CD4-positive, alpha-beta T cell treated with Interleukin-2 at 100 ng/mL for 4 hours (primary cell): ENCODE results near the gene ORM2.

Experiments
- DNase-seq: peaks from one replicate; pipeline ENCODE4 v3.0.0-alpha.2; 2020; ENCODE audit warnings: low spot score

The ORM2 gene

GRCh38 chr9:114371343-114371944 is 41.8 kb downstream of the ORM2 start:
- no peak for DNase-seq

GRCh38 chr9:114371973-114372917 is 42.6 kb downstream of the ORM2 start:
- peak; percentile 61 for DNase-seq

DNA sequence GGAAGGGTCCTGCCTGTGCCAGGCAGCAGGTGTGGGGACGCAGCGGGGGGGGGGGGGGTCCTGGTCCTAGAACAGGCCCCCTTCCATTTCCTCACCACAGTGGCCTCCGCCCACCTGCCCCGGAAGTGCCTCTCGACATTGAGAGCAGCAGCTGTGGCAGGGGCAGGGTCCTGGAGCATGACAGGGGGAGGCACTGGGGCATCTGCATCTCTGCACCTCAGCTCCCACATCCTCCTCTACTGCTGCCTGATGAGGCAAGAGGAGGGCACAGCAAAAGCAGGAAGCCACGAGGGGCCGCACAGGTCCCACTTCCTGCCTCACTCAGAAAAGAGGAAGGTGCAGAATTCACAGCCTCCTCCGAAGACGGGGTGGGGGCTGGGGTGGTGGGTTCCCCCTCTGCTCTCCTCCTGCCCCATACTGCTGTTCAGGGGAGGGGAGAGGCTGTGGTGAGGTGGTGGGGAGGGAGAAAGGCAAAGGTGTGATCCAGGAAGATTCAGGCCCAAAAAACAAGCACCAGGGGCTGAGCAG is 43.3 kb downstream of the ORM2 start:
- DNase-seq, result peak; percentile 80

GRCh38 chr9:114373960-114374730 is 44.5 kb downstream of the ORM2 start:
- no peak for DNase-seq

DNA sequence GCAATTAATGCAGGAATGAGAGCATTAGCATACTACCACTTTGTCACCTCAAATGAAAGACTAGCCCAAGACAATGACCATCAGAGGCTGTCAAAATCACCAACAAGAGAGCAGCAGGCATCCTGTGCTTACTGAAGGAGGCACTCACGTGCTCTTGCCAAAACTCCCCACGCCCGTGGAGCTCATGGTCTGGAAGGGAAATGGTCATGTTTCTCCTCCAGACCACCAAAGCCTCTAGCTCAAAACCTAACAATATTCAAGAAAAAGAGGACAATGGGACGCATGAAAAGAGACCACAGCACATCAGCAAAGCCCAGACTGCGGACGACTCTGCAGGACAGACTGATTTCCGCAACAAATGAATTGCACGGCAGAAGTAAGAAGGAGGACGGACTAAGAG is 45.3 kb downstream of the ORM2 start:
- no peak for DNase-seq

- no peak for DNase-seq
Measured at GRCh38 chr9:114375386-114376175, 45.9 kb downstream of the ORM2 start.

DNA sequence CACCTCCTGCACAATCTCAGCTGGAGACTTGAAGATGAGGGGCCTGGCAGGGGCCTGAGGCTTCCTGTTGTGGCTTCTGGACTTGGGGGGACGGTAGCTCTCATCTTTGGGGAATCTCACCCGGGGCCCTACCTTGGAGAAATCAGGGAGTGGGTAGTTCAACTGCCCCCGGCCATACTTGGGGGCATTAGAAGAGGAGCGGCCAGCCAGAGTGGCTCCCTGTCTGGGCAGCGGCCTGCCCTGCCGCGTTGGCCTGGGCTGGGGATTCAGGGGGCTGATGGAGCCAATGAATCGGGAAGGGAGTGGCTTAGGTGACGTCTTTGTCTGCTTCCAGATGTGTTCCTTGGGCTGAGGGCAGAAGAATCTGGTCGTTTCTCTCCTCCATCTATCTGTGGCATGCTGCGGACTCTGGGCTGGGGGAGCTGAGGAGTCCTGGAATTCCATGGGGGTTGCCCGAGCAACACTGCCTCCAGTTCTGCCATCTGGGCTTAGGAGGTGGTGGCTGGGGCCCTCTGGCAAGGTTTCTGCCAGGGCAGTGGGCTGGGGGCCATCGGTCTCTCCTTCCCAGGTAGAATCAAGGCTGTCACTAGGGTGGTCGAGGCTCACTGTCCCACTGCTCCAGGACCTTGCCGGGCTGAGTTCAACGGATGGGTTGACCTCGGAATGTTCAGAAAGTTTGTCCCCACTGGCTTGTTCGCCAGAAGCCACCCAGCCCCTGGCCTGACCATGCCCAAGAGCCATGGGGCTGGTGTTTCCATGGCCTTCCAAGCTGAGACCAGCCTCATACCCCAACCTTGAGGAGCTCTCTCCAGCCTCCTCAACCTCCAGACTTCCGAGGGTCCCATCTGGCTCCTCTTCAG is 47.1 kb downstream of the ORM2 start:
- DNase-seq, result no peak

DNA sequence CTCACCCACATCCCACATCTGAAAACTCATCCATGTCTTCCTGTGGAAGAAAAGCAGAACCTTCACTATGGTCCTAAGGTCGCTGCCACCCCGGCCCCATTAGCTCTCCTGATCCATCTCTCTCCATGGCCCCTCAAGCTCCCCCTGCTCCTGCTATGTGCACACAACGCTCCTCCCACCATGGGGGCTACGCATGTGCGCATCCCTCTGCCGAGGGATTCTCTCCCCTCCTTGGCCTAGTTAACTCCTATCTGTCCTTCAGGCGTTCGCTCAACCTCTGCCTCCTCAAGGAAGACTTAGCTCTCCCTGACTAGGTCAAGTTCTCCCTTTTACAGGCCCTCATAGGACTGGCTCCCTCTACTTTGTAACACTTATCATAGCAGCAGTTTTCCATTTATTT is 48.3 kb downstream of the ORM2 start:
- DNase-seq, result no peak

DNA sequence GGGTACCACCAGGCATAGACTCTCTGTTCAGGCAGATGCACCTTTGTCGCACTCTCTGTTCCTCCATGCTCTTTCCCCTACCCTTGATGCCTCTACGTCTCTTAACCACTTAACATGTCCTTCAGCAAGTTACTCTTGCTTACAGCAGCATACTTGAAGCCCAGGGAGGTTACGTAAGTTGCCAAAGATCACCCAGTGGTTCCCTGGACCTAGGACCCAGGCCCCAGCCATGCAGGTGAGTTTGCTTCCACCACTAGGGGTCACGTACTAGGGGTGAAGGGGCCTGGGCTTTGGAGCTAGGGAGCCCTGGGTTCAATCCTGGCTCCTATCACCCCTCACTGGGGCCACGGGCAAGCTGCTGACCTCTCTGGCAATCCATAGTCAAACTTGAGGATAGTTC is 49.2 kb downstream of the ORM2 start:
- DNase-seq, result no peak
